ENCODE data around the gene ARHGEF17.

The ARHGEF17 gene

GRCh38 chr11:73400293-73400692 is 92.2 kb downstream of the ARHGEF17 start:
- Histone ChIP-seq H3K4me1 (ENCODE audit: control insufficient read depth, low read length) (no peaks in the 10 kb centered on the region), H3K27me3 (ENCODE audit: control insufficient read depth, low read length) (no peaks in the 10 kb centered on the region), H3K9me2 (replicated peaks; ENCODE audit: control insufficient read depth, low read length) (no peaks in the 10 kb centered on the region), H3K4me2 (ENCODE audit: low read length) (no peak overlapping the region), H3K27ac (ENCODE audit: low read depth, low read length) (no peak overlapping the region), H3K9me3 (ENCODE audit: control insufficient read depth, insufficient read depth, low read length) (no peaks in the 10 kb centered on the region), H4K20me1 (ENCODE audit: control insufficient read depth, insufficient read depth, low read depth, low read length) (no peaks in the 10 kb centered on the region), H3K36me3 (ENCODE audit: control insufficient read depth, low read length) (peaks cover 48% of the 10 kb centered on the region), H3K4me3 (ENCODE audit: low read length) (no peak overlapping the region), H3F3A (ENCODE audit: control insufficient read depth, insufficient read depth) (peaks cover 4% of the 10 kb centered on the region; the same call in 1 of the 2 replicates), H3K79me2 (ENCODE audit: control insufficient read depth, low read length) (no peaks in the 10 kb centered on the region)
- TF ChIP-seq EZH2phosphoT487 (IDR thresholded peaks at IDR 0.05; ENCODE audit: borderline replicate concordance, low read length) (no peak), CTCF (IDR thresholded peaks at IDR 0.05; ENCODE audit: low read depth, low read length, poor library complexity, severe bottlenecking) (no peak)

- Histone ChIP-seq H3K4me2 (ENCODE audit: low read length) (no peak overlapping the region), H3K79me2 (ENCODE audit: control insufficient read depth, low read length) (no peaks in the 10 kb centered on the region), H3K27me3 (ENCODE audit: control insufficient read depth, low read length) (no peaks in the 10 kb centered on the region), H4K20me1 (ENCODE audit: control insufficient read depth, insufficient read depth, low read depth, low read length) (no peaks in the 10 kb centered on the region), H3K9me2 (replicated peaks; ENCODE audit: control insufficient read depth, low read length) (no peaks in the 10 kb centered on the region), H3F3A (ENCODE audit: control insufficient read depth, insufficient read depth) (peaks cover 4% of the 10 kb centered on the region; the same call in 1 of the 2 replicates), H3K36me3 (ENCODE audit: control insufficient read depth, low read length) (peaks cover 43% of the 10 kb centered on the region), H3K27ac (ENCODE audit: low read depth, low read length) (no peak overlapping the region), H3K9me3 (ENCODE audit: control insufficient read depth, insufficient read depth, low read length) (no peaks in the 10 kb centered on the region), H3K4me3 (ENCODE audit: low read length) (no peak overlapping the region), H3K4me1 (ENCODE audit: control insufficient read depth, low read length) (no peaks in the 10 kb centered on the region)
- TF ChIP-seq CTCF (IDR thresholded peaks at IDR 0.05; ENCODE audit: low read depth, low read length, poor library complexity, severe bottlenecking) (no peak), EZH2phosphoT487 (IDR thresholded peaks at IDR 0.05; ENCODE audit: borderline replicate concordance, low read length) (no peak)
Measured at GRCh38 chr11:73401217-73401923, 93.3 kb downstream of the ARHGEF17 start.

- Histone ChIP-seq H3K9me2 (replicated peaks; ENCODE audit: control insufficient read depth, low read length) (no peaks in the 10 kb centered on the region), H3K36me3 (ENCODE audit: control insufficient read depth, low read length) (peaks cover 37% of the 10 kb centered on the region), H4K20me1 (ENCODE audit: control insufficient read depth, insufficient read depth, low read depth, low read length) (no peaks in the 10 kb centered on the region), H3F3A (ENCODE audit: control insufficient read depth, insufficient read depth) (peaks cover 4% of the 10 kb centered on the region; the same call in 1 of the 2 replicates), H3K27ac (ENCODE audit: low read depth, low read length) (no peak overlapping the region), H3K79me2 (ENCODE audit: control insufficient read depth, low read length) (no peaks in the 10 kb centered on the region), H3K27me3 (ENCODE audit: control insufficient read depth, low read length) (no peaks in the 10 kb centered on the region), H3K4me2 (ENCODE audit: low read length) (no peak overlapping the region), H3K4me3 (ENCODE audit: low read length) (no peak overlapping the region), H3K9me3 (ENCODE audit: control insufficient read depth, insufficient read depth, low read length) (no peaks in the 10 kb centered on the region), H3K4me1 (ENCODE audit: control insufficient read depth, low read length) (no peaks in the 10 kb centered on the region)
- TF ChIP-seq CTCF (IDR thresholded peaks at IDR 0.05; ENCODE audit: low read depth, low read length, poor library complexity, severe bottlenecking) = no peak
- TF ChIP-seq EZH2phosphoT487 (IDR thresholded peaks at IDR 0.05; ENCODE audit: borderline replicate concordance, low read length) = no peak
Measured at GRCh38 chr11:73401924-73402833, 94.1 kb downstream of the ARHGEF17 start.
